ENCODE data around the gene KRTAP4-12.
"Not testable (repeated sequence)": the region's sequence is repeated elsewhere in the genome, so short reads cannot be mapped to it uniquely, and the experiment has no call there.

Gene KRTAP4-12

DNA sequence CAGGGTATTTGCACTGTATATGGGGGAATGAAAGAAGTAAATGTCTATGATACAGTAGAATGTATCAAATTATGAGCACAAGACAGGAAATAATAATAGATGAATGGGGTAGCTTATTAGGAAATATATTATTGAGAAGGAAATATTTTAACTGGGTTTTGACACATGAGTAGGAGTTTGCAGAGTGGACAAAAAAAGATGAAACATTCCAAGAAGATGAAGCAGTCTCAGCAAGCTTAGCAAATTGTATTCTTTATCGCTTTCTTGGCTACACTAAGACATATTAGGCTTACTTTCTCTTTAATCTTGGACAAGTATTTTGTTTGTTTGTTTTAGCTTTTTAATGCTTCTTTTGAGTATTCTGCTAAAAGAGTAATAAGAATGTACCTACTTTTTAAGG lies 20.1 kb downstream of the KRTAP4-12 start:
- no peak for DNase-seq (ENCODE audit: extremely low read depth, low read depth)
- TF ChIP-seq, protein P1, sequence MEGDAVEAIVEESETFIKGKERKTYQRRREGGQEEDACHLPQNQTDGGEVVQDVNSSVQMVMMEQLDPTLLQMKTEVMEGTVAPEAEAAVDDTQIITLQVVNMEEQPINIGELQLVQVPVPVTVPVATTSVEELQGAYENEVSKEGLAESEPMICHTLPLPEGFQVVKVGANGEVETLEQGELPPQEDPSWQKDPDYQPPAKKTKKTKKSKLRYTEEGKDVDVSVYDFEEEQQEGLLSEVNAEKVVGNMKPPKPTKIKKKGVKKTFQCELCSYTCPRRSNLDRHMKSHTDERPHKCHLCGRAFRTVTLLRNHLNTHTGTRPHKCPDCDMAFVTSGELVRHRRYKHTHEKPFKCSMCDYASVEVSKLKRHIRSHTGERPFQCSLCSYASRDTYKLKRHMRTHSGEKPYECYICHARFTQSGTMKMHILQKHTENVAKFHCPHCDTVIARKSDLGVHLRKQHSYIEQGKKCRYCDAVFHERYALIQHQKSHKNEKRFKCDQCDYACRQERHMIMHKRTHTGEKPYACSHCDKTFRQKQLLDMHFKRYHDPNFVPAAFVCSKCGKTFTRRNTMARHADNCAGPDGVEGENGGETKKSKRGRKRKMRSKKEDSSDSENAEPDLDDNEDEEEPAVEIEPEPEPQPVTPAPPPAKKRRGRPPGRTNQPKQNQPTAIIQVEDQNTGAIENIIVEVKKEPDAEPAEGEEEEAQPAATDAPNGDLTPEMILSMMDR (IDR thresholded peaks at IDR 0.05; ENCODE audit: low read depth, low read length): no peak

GRCh38 chr17:41101586-41102259 lies 22.3 kb downstream of the KRTAP4-12 start, which contains the start of gene KRTAP4-16:
Gene KRTAP4-16, minus strand, starts transcription at chr17:41102209. Its CDS starts 0 bp downstream, at chr17:41102209.
- TF ChIP-seq, protein P1 (IDR thresholded peaks at IDR 0.05; ENCODE audit: low read depth, low read length): no peak
- DNase-seq (ENCODE audit: extremely low read depth, low read depth): no peak

GRCh38 chr17:41099682-41100480 lies 24.1 kb downstream of the KRTAP4-12 start:
- peak; percentile 19 for DNase-seq (ENCODE audit: extremely low read depth, low read depth)

GRCh38 chr17:41098481-41098880 lies 25.5 kb downstream of the KRTAP4-12 start:
- TF ChIP-seq, protein P1 (IDR thresholded peaks at IDR 0.05; ENCODE audit: low read depth, low read length): no peak
- DNase-seq (ENCODE audit: extremely low read depth, low read depth): peak; percentile 10

DNA sequence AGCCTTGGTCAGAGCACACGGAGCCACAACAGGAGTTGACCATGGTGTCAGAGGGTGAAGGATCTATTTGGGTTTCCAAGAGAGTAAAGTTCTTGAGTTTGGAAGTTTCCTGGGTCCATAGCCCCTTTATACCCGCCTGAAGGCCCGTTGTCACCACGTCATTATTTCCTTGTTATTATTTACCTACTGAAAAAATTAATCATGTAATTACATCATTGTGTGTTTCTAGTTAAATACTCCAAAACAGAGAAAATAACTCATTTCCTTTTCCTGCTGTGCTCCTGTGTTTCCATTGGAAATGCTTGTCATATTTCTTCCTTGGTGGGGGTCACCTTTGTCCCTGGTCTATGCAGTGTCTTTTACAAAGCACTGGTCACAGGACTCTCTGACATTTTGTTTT lies 25.9 kb downstream of the KRTAP4-12 start, which contains the start of gene KRTAP4-8:
TSS of gene KRTAP4-8 (minus strand) at position 101 of the 400 bp plus-strand sequence. CDS start at position 43, 58 bp downstream.
- no peak for DNase-seq (ENCODE audit: extremely low read depth, low read depth)
- TF ChIP-seq, protein P1 (IDR thresholded peaks at IDR 0.05; ENCODE audit: low read depth, low read length): no peak

DNA sequence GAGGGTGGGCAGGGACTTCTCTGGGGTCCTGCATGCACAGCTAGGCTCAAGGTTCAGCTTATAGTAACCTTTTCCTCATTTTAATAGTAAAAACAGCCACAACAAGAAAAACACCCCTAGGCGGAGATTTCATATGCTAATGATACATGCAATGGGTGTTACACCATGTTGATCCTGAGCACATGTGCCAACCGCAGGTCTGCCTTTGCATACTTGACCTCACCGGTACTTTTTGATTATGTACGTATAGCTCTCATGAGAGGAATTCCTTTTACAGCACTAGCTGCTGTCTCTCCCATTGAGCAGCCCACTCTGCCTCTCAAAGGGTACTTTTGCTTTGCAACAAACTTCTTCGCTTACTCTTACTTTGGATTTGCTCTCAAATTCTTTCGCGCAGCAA lies 27.9 kb downstream of the KRTAP4-12 start:
- TF ChIP-seq, protein P1 (IDR thresholded peaks at IDR 0.05; ENCODE audit: low read depth, low read length): no peak
- DNase-seq (ENCODE audit: extremely low read depth, low read depth): no peak

DNA sequence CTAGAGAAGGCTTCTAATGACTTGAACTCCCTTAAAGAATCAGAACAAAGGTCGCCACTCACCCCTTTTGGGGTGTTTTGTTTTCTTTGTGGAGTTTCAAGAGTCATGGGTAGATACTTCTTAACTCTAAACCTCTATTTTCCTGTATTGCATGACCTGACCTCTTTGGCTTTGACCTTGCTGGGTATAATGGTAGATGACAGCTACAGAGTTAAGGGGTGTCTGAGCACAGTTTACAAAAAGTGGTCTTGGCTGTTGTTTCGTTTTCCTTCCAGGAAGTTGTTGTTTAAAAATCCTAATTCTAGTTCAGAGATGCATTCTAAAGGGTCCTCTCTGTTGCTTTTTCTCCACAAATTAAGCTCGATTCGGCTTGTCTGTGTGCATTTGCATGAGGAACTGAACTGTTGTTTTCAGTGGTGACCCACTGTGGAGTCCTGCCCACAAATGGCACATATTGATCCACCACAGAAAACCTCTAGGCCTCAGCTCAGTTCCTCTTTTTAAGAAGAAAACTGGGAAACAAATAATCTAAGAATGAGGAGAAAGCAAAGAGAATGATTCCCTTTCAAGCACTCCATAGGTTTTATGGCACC lies 35.1 kb downstream of the KRTAP4-12 start:
- not testable (repeated sequence) for DNase-seq (ENCODE audit: extremely low read depth, low read depth)

- not testable (repeated sequence) for DNase-seq (ENCODE audit: extremely low read depth, low read depth)
Measured at GRCh38 chr17:41084100-41084856, 39.7 kb downstream of the KRTAP4-12 start, which contains the start of gene KRTAP4-7. Gene KRTAP4-7, plus strand, starts transcription at chr17:41084150. Its CDS starts 57 bp downstream, at chr17:41084207.

- not testable (repeated sequence) for DNase-seq (ENCODE audit: extremely low read depth, low read depth)
Measured at GRCh38 chr17:41083427-41083826, 40.6 kb downstream of the KRTAP4-12 start.

Measured in AG09319 (cell line).